Retinal pigment epithelial cell (primary cell): ENCODE results near the gene TSACC.
A peak's percentile ranks its signal among the peaks of the same experiment; 100 is the strongest.
"Not testable (repeated sequence)": the region's sequence is repeated elsewhere in the genome, so short reads cannot be mapped to it uniquely, and the experiment has no call there.

Source experiments
- DNase-seq: peaks from one replicate; pipeline ENCODE4 v3.0.0-alpha.2; 2010; ENCODE audit warnings: low read depth
- H3K4me3 ChIP-seq: 2 replicates; pipeline ENCODE4 v1.5.1; 2011; ENCODE audit warnings: mild to moderate bottlenecking, low read length, control low read depth, moderate library complexity
- CTCF ChIP-seq: conservative IDR thresholded peaks from 2 replicates; pipeline ENCODE4 v1.5.1; 2011; ENCODE audit warnings: low read depth, low read length, control low read depth, inconsistent platforms

TSACC gene

GRCh38 chr1:156368889-156369684, 30.8 kb downstream of the TSACC start, which contains the start of gene RHBG:
RHBG (plus strand) TSS chr1:156369211; CDS start chr1:156369250, 39 bp downstream.
- TF ChIP-seq CTCF, result no peak
- H3K4me3 ChIP-seq, result peak within 1 kb of the TSS; percentile 40
- no peak for DNase-seq

- DNase-seq, H3K4me3 ChIP-seq: not testable (repeated sequence)
These were observed 31.5 kb downstream of the TSACC start for GRCh38 chr1:156369685-156370286.

GRCh38 chr1:156371553-156372264, 33.4 kb downstream of the TSACC start:
- peak; percentile 27 for DNase-seq
- no peak overlapping the region for H3K4me3 ChIP-seq
- no peak for TF ChIP-seq CTCF

GRCh38 chr1:156372265-156372586, 33.9 kb downstream of the TSACC start:
- no peak for DNase-seq

GRCh38 chr1:156372876-156373275, 34.5 kb downstream of the TSACC start:
- H3K4me3 ChIP-seq, result no peak overlapping the region
- no peak for DNase-seq
- TF ChIP-seq CTCF, result no peak

More at GRCh38 chr1:156372265-156372586, 33.9 kb downstream of the TSACC start:
- no peak for TF ChIP-seq CTCF
- no peak overlapping the region for H3K4me3 ChIP-seq

- no peak overlapping the region for H3K4me3 ChIP-seq
- TF ChIP-seq CTCF, result no peak
- DNase-seq, result no peak
These were observed 35.2 kb downstream of the TSACC start for GRCh38 chr1:156373546-156373945.

- no peak for TF ChIP-seq CTCF
- DNase-seq, result no peak
- no peak overlapping the region for H3K4me3 ChIP-seq
These were observed 37.8 kb downstream of the TSACC start for GRCh38 chr1:156376146-156376545.
